Stimulated activated CD4-positive, alpha-beta T cell treated with anti-CD3 and anti-CD28 coated beads, Interleukin-2, amount 100 ng/mL, for 48 hours (primary cell): ENCODE data around the gene PHKB.
"Not testable (repeated sequence)": the region's sequence is repeated elsewhere in the genome, so short reads cannot be mapped to it uniquely, and the experiment has no call there.

Experiments used
- DNase-seq, 2 donors: peaks; one replicate each; pipeline ENCODE4 v3.0.0-alpha.2; 2020

Gene PHKB

DNA sequence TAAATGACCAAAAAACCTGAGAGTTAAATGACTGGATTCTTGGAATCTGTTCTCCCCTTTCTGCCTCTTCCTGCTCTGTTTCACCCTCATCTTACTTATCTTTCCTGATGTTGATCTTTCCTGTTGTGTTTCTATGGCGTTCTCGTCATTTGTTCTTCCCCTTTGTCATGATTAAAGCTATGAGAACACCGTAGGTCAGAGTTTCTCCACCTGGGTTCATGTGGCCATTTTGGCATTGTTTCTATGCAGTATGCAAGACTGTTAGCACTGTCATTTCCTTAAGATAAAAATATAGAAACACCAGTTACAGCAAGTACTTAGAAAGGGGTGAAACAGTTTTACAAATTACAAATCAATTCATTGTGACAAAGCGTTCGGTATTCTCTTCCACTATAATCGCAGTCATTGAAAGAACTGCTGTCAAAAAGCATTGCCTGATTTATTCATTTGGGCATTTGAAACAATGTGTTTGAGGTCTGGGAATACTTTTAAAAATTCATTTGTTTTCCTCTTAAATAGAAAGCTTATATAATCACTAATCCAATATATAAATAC, 166.0 kb downstream of the PHKB start:
- DNase-seq, result no peak

DNA sequence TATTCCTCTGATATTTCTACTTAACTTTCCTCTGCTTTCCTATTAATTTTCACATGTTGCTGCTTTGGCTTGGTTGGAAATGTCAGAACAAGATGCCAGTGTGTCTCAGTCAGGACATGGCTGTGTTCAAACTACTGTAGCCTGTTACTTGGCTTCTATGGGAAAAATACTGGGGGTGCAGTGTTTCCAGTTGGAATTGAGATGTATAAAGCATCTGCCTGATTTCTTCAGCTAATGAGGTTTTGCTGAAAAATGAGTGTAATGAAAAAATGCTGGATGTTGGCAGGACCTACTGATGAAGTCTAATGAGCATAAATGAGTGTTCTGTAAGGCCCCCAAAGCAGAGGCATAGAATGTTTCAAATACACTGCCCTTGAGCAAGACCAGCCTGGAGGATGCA, 166.6 kb downstream of the PHKB start:
- DNase-seq, result no peak

DNA sequence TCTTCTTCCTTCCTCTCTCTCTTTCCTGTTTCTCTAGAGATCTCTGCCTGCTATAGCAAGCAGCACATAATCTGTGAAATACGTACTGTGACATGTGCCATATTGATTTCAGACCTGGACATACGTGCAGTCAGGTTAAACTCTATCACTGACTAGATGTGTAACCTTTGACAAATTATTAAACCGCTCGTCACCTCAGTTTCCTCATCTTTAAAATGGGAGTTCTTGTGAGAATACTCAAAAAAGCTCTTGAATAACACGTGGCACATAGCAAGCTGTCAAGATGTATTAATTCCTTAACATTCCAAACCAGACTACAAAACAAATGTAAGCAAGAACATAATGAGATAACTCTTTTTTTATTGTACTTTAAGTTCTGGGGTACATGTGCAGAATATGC, 170.0 kb downstream of the PHKB start:
- no peak for DNase-seq

DNA sequence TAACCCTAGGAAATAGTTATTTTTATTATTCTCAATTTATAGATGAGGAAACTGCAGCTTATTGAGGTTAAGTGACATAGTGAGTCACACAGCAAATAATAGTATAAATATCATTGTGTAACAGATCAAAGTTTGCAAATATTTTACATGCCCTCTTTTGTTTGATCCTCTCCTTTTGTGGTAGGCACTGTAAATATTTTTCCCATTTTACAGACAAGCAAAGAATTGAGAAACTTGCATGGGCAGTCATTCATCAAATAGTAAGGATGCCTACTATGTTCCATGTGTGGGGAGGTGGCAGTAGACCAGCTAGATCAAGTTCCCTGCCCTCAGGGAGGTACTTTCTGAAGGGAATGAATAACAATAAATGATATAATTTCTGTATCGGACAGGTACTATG, 173.0 kb downstream of the PHKB start:
- no peak for DNase-seq

DNA sequence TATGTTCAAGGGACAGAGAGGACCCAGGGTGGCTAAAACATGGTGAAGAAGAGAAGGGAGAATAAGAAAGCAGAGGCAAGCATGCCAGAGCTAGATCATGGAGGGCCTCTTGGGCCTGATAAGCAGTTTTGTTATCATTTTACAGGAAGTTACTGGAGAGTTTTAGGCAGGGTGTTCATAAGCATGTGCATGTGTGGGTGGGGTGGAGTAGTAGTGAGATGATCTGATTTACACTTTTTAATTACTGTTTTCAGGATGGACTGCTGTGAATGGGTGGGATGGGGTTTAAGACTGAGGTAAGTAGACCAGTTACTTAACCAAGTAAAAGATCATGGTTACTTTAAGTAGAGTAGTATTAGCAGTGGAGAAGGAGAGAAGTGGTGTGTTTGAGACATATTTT, 173.6 kb downstream of the PHKB start:
- no peak for DNase-seq

DNA sequence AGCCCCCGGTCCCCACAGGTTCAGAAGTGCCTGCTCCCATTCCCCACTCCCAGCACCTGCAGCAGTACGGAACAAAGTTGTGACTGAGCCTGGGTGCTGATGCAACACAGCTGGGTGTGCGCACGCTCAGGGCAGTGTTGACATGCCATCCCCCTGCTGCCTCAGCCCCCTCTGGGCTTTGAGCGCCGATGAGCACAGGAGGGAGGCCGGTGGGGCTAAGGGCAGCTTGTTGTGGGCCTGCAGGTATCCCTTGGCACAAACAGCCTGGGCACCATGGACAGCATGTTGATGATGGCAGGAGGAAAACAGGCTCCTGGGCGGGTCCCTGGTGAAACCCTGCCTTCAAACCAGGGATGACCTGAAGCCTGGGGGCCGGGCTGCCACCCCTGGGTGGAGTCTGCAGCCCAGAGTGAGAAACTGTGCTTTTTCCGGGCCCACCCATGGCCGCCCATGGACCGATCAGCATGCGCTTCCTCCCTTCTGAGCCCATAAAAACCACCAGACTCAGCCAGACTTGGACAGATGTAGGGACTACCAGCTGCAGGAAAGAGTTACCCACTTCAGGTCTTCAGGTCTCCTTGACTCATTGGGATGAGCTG, 175.5 kb downstream of the PHKB start:
- DNase-seq, result no peak

DNA sequence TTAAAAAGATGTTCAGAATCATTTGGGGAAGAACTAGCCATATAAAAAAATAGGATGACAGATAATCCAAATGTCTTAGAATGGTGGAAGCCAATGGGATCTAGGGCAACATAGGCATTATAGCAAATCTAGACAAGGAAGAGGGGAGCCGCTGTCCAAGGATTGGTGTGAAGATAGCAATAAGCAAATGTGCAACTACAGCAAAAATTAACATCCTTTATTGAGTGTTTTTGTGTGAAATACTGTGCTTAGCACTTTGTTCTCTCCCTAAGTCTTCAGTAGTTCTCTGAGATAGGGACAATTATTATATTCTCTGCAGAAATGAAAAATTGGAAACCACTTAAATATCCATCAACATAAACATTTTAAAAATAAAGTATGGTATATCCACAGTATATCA, 177.0 kb downstream of the PHKB start:
- DNase-seq, result no peak

DNA sequence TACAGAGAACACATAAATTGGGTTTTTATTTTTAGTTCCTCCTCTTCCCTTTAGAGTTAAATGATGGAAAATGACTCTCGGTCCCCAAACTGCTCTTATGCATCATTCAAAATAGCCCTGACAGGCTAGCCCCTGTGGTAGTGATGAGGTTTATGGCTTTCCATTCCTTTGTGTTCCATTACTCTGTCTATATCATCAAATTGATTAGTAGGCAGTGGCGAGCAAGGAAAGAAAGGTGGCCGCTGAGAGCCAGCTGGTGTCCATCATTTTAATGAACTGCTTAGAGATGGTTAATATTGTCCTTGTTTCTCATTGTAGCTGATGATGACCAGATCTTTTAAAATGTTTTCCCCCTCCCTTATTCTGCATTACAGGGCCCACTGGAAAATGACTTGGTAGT, 179.5 kb downstream of the PHKB start:
- DNase-seq, result no peak

DNA sequence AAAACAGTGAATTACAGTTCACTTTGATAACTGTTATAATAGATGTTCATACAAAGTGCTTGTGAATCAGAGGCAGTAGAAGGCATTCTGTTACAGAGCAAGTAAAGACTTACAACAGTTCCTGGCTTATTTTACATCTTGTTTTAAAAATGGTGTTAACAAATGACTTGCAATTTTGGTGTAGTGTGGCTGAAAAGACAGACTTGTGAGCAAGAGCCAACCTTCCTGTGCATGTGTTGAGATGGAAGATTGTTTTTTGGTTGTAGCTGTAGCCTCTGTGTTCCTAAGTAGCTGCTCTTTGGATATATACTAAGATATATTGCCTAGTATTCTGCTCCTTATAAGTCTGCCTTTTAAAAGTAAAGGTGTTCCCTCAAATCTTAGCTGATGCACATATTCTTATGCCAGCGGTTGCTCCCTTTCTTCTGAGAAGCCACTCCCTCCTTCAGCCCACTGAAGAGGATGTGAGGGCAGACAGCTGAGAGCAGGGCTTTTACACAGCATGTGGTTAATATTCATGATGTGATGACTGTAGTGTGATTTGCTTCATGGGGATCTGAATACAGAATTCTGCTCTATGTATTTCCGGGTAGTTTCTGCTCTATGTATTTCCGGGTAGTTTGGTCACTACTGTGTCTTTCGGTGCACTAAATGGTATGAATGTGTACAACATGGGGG, 182.3 kb downstream of the PHKB start:
- no peak for DNase-seq

DNA sequence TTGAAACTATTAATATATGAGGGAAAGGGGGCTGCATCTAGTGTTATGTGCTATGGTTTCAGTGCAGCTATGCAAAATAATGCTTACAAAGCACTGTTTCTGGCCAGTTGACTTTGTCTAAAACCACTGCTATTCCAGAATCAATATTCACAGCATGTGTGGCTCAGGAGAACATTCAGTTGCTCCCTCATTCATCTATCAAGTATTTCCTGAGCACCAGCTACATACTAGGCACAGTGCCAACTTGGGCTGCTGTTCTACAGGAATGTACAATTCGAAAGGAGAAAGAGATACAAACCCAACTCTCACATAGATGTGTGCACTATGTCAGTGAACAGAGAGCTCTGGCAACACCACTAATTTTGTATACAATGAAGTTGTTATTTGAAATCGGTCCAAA, 183.0 kb downstream of the PHKB start:
- no peak for DNase-seq

DNA sequence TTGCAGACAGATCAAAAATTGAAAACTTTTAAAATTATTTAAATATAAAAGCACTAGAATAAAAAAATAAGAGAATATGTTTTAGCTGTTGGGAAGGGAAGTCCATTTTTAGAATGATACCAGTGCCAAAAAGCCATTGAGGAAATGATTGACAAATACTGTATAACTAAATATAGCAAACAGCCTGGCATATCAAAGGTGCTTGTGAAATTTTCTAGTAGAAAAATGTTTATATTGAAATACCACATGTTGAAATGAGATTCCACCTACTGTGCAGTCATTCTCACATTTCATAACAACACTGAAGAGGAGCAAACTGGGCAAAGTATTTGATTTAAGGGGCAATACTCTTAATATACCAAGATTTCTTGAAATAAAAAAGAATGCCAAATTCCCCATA, 183.5 kb downstream of the PHKB start:
- no peak for DNase-seq

DNA sequence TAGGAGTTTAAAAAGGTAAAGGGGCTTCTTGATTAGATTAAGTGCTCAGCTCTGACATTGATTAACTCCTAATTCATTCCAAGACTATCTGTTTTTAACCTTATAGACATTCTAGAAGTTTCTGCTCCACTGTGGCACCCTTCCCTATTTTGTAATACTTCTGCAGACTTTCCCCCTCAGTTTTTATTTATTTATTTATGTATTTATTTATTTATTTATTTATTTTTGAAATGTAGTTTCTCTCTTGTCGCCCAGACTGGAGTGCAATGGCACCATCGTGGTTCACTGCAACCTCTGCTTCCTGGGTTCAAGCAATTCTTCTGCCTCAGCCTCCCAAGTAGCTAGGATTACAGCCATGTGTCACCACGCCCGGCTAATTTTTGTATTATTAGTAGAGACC, 185.8 kb downstream of the PHKB start:
- DNase-seq, result no peak

DNA sequence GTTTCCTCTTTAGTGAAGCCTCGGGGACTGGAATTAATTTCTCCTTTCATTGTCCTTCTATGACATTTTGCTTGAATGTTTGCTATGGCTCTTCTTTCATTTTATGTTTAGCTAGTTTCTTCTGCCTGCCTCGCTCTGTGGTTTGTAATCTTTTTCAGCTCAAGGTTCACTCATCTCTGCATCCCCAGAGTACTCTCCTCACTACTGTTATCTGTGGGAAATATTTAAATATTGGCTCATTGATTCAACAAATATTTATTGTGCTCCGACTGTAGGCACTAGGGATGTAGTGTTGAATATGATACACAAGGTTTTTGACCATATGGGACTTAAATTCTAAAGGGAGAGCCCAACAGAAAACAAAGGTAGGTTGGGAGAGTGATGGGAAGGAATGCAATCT, 195.9 kb downstream of the PHKB start:
- no peak for DNase-seq

DNA sequence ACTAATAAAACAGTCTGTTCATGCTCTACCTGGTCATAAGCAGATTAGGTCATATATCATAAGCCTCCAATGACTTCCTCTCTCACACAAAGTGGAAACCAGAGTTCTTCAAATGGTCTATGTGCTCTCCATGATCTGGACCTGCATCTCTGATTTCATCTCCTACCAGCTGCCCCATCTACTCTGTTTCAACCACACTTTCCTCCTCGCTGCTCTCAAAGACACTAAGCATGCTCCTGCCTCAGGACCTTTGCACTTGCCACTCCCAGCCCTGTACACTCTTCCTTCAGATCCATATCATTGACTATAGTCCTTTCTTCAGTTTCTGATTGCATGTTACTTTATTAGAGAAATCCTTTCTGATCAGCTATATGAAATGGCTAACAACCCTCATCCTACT, 196.8 kb downstream of the PHKB start:
- DNase-seq, result no peak

DNA sequence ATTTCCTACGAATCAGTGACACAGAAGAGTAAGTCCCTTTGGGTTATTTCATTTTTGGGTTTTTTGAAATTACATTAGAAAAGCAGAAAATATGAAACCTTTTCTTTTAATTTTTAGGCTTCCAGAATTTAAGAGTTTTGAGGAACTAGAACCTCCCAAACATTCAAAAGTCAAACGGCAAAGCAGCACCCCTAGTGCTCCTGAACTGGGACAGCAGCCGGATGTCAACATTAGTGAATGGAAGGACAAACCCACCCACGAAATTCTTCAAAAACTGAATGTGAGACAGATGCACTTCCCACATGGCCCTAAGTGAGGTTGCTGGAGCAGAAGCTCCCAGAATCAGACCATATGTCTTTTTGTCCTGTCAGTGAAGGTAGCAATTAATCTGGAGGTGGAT, 199.4 kb downstream of the PHKB start:
- no peak for DNase-seq

DNA sequence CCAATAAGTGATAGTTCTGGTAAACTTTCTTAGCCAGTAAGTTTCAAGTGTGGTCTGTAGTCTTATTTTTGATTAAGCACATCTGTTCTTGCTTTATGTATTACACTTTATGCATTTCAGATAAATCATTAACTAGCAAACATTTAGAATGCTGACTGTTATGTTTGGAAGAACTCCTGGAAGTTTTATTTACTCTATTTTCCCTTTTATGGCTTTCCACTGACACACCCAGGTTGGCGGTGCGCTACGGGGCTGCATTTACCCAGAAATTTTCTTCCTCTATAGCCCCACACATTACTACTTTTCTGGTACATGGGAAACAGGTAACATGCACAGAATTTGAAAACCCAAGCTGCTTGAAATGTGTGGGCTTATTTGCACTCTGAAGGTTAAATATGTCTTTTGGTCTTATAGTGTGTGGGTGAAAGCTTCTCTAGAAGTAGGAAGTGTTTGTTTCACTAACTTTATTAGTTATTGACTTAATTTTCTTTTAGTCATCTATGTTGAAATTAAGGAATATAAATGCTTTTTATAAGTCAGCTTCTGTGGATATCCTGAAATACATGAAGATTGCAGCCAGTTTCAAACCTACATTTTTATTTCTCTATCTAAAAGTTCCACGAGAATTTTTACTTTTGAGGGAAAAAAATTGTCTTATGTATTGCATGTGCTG, 203.7 kb downstream of the PHKB start:
- DNase-seq, result no peak

DNA sequence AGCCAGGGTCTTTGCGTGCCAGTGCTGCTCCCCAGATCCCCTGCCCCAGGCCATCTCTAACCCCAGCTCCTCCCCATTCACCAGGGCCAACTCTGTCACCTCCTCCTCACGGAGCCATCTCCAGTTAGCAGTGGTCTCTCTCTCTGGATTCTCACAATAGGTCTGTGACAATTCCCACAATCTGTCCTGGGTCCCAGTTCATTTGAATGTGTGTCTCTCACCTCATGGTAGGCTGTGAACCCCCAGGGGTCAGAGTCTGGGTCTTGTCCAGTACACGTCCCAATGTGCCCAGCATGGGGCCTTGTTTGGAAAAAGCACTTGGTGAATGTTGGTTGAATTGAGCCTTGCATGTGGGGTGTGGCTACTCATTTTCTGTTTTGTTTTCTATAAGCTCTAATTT, 205.3 kb downstream of the PHKB start:
- DNase-seq, result no peak

DNA sequence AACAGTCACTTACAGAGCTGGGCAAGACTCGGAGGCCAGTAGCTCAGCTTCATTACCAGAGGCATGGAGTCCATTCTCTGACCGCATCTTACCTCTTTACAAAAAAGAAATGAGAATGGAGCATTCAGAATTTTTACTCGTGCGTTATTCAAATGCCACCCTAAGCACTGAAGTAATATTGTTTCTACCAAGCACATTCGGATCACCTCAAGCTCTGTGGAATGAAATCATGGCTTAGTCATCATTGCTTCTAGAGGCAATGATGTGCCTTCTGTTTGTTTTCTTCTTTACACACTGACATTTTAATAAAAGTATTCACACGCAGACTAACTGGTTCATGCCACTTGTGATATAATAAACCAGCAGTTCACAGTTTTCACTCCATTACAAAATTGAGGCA, 206.8 kb downstream of the PHKB start:
- no peak for DNase-seq

DNA sequence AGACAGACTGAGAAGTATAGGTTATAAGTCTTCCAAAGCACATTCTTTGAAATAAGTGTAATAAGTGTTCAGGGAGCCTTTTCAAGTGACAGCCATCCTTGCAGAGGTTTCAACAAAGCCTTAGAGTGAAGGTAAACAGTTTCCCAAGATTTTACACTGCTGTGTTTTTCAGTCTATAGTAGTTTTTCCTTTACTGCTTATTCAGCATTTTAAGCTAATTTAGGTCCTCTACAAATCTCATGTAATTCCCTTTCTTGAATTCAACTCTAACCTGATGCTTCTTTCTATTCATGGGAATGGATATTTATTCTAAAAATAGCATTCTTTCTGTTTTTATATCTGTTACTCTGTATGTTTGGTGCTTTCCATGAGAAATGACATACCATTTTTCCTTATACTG, 211.3 kb downstream of the PHKB start:
- DNase-seq, result no peak

DNA sequence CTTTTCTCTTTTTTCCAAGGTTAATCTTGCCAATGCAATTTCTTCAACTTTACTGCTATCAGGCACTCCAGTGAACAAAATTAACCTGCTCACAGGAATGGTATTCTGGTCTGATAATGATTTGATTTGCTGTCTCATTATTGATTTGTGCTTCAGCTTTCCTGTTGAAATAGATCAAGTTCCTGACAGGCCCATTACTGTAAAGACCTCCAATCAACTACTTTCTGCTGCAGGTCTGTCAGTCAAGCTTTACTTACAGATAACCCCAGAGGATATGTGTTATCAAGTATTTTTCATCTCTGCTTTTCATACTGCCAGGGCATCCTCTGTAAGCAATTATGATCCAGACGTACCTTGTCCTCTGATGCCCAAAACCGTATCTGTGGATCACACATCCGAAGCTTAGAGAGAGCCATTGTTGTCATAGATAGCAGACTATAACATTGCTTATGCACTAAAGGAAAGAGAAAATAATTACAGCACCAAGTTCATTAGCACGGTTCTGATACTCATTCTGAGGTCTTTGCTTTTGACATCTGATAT, 215.6 kb downstream of the PHKB start:
- no peak for DNase-seq

DNA sequence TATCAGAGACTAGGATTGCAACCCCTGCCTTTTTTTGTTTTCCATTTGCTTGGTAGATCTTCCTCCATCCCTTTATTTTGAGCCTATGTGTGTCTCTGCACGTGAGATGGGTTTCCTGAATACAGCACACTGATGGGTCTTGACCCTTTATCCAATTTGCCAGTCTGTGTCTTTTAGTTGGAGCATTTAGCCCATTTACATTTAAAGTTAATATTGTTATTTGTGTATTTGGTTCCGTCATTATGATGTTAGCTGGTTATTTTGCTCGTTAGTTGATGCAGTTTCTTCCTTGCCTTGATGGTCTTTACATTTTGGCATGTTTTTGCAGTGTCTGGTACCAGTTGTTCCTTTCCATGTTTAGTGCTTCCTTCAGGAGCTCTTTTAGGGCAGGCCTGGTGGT, 220.4 kb downstream of the PHKB start:
- DNase-seq, result not testable (repeated sequence)

DNA sequence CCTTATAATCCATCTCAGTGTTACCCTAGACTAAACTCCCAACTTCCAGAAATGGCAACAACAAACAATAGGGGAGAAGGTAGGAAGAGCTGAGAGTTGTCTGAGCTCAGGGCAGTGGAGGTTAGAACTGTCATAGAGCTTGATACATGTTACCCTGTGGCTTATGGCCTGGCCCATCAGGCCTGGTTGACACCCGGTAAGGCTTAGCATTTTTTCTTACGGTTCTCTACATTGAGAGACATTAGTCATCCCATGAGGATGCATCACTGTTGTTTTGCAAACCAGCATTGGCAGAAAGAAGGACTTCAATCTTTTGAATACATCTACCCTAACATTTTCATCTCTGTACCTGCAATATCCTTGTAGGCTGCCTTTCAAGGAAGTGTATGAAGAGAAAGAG, 226.6 kb downstream of the PHKB start:
- no peak for DNase-seq

DNA sequence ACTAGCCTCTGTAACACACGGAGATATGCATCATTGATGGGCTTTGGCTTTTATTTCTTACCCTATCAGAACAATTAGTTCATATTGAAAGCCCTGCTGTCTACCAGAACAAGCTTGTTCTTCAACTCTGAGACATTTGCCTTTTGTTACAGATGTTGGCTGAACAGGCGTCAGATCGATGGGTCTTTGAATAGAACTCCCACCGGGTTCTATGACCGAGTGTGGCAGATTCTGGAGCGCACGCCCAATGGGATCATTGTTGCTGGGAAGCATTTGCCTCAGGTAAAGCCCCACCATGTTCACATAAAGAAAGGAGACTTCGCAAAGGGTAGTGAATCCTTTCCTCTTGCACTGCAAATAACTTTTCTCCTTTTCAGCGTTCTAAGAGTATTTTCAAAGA, 232.1 kb downstream of the PHKB start:
- DNase-seq, result no peak

DNA sequence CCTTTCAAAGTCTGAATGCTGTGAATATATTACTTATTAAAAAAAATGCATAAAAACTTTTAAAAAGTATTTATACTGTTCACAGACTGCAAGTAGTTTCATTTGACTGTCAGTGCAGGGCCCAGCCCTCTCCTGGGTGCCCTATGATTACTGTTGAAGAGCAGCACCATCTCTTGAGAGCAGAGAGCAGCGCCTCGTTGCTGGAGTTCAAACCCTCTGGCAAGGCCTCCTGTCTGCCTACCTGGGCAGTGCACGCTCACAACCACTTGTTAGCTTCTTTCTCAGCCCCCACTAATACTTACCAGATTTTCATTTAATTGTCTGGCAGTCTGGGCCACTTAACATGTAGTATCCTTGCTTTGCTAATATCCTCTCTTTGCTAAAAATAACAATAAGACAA, 233.4 kb downstream of the PHKB start:
- no peak for DNase-seq
